Stimulated activated CD8-positive, alpha-beta memory T cell treated with anti-CD3 and anti-CD28 coated beads, Interleukin-15, amount 100 ng/mL, for 48 hours (primary cell): ENCODE measurements around the gene GPC6.
A peak's percentile ranks its signal among the peaks of the same experiment; 100 is the strongest.

Source experiments
- DNase-seq, 2 donors: peaks; one replicate each; pipeline ENCODE4 v3.0.0-alpha.2; 2020; ENCODE audit warnings: low read depth in 2 of 2

Gene GPC6

DNA sequence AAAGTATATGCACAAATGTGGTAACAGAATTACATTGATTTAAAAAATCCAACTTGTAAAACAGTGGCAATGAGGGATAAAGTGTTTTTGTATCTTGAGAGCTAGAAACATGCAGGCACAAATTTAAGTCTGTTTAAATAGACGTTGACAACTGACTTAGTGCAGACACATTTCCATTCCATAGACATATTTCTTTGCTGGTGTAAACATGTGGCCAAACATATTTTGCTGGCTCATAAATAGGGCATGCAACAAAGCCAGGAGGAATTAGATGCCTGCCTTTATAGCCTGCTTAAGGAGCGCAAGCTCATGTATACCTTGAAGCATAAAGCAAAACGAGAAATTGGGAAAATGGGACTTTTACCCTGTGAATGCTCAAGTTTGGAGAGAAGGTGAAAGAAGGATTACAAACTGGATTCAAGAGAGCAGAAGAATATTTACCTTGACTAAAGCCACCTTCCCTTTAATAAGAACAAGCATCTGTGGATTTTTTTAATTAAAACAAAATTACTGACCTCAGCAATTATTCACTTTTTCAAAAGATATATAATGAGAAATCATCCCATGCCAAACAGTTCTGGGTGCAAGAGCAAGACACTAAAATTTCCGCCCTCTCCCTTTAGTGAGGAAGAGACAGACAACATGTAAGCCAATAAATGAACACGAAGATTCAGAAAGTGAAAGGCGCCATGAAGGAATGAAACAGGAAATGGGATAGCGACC lies 1181.9 kb downstream of the GPC6 start:
- no peak for DNase-seq

DNA sequence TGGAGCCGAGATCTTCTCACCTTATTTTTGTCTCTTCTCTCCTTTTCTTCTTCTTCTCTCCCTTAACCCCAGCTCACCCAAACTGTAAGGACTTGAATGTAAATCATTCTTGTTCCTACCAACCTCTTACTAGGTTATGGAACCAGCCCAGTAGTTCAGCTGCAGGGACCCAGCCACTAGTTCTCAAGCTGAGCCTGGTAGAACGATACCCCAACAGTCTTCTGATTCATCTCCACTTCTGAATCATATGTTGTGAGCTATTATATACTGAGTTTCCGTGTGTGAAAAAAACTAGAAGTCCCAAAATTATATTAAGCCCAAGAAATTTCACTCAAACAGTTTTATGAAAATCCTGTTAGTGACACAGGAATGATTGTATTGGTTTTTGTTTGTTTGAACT lies 1185.1 kb downstream of the GPC6 start:
- no peak for DNase-seq

DNA sequence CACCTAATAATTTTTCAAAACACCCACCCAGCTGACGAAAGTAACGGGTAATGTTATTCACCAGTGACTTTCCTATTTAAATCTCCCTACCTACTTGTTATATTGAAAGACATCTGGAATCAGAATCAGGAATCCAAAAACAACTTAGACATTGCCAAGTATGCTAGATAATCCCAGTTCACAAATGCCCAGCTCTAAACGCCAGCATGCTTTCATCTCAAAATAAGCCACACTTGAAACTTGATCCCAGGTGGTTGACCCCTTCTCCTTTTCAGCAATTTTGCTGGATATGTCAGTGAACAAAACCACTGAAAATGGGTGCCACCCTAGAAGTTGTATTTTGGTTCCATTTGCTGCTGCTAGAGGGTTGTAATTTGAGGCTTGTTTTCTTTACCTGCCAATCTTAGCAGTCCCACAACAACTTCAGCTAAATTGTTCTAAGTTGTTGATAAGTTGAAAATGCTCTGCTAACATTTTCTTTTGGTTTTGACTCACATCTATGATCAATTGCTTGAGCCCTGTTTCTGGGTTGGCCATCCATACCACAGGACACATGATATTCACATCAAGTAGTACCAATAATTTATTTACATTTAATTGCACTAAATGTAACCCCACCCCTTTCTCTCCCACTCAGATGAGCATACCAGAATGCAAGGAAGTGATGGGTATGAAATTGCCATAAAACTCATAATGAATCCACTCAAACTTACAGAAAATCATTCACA lies 1186.4 kb downstream of the GPC6 start:
- DNase-seq: no peak

DNA sequence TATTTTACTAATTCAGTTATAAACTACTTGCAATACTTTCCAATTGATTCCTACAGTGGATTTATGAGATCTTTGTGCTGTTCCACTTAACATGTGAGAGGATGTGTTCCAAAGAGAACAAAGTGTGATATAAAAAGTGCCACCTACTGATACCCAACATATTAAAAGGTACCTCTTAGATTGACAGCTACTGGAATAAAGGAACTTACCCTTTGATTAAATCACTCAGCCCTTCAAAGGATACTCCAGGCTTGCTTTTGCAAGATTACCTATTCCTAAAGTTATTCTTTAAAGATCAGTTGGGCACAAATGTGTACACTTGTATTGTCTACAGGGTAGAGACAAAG lies 1187.0 kb downstream of the GPC6 start:
- no peak for DNase-seq

DNA sequence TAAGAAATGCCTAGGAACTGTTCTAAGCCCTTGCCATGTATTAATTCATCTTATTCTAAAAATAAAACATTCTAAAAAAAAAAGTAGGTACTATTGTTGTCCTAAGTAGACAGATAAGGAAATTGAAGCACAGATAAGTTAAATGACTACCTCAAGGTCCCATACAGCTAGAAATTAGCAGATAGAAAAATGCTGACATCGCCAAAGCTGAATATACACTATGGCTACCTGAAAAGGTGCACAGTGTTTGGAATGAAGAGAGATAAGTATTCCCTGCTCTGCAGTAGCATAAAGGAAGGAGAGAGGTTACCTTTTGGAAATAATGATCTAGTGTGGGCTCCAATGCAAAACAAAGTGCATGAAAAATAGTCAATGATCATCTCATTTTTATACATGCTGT lies 1187.5 kb downstream of the GPC6 start:
- no peak for DNase-seq

DNA sequence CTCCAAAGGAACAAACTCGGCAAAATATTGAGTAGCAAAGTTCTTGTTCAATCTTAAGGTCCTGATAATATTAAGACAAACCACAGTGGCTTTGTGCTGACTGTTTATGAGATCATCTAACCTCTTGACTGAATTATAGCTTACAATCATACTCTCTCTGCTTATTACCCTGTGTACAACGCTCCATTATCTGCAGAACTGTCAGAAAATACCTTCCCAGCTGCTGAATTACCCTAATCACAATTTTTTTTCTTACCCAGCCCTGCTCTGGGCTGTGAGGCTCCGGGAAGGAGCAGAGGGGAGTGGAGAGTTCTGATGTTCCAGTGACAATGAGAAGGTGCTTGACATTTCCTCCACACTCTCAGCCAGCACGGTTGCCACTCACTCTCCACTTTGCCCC lies 1188.1 kb downstream of the GPC6 start:
- DNase-seq: no peak

DNA sequence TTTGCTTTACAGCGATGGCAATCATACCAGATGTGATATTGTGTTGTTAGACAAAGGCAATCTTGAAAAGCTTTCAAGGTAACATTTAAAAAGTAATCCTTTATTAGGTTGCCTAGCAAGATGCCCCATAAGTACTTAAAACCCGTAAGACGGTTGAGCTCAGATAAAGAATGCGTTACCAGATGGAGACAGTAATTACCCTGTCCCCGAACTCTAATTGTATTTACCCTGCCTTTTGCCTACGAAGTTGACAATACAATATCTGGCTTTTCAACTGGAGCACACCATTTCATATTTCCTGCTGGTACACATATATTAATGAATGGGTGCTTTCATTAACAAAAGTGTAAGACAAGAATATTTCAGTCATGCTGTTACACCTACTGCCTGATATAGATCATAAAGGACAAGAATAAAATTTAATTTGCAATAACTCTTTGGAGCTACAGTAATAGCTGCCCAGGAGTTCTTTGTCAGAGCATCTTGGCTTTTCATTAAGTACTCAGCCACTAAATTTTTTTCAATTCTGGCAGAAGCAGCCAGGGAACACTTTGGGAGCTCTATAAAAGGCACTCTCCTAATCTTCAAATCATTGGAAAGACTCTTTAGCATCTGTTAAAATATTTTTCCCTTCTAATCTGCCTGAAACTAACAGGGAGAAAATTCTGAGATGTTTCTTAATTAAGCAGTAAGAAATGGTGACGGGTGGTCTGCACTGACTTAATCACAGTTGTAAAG lies 1189.1 kb downstream of the GPC6 start:
- no peak for DNase-seq

DNA sequence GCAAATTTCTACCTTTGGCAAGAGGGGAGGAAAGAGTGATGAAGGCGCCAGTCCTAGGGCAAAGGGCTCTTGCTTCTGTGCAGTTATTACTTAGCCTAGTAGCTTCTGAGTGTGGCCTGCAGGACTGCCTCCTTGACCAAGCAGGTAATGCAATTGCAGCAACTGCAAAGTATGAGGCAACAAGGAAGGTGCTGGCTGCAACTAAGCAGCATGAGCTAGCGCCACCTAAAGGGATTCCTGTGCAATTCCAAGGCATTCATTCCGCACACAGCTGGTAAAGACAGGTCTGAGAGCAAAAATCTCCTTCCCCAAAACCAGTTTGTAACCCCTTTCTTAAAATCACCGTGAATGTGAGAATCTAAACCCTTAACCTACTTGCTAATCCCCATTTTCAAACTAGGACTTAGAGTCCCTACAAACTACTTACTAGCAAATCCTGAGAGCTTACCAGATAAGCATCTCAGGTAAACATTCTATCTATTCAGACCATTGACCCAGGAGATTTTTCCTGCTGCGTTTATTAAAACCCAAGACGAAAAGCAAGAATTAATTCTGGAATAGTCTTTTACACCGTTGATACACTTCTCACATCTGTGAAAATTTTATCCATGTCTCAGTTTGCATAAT lies 1190.0 kb downstream of the GPC6 start:
- no peak for DNase-seq

DNA sequence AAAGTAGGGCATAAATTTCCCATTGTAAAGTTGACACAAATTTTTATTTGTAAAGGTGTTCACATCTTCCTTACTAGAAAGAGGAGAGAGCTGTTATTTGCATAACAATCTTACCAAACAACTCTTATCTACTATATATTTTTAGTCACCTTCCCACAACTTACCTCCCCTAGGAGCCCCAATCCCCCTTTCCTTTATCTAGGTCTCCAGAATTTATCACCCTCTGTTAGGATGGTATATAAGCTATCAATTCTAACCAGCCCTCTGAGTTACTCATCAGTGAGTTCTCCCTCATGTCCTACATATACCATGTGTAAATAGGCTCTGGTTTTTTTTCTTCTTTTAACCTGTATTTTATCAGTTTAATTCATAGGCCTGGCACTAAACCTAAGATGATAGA lies 1190.7 kb downstream of the GPC6 start:
- DNase-seq: no peak

DNA sequence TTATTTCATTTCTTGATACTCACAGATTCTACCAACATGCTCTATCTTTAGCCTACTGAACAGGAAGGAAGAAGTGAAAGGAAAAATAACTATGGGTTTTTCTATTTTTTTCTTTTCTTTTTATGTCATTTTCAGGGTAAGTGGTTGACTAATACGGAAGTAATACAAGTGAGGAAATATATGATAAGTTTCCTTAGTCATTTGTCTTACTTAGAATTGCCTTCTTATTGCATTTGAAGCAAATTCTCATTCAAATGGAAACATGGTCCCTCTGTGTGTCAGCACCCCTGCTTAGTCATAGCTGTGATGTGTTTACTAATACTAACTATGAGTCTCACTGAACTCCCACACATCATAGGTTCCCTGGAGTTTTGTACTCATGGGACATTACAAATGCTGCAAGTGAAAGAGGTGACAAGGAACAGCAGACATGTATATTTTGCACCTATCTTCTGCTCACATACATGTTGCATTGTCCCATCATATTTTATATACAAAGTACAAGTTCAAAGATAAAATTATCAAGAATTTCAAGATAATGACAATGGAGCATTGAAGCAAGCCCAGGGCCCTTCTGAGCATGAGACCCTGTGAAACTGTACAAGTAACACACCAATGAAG lies 1192.8 kb downstream of the GPC6 start:
- DNase-seq: peak in 1 of 2 donors; percentile 32

DNA sequence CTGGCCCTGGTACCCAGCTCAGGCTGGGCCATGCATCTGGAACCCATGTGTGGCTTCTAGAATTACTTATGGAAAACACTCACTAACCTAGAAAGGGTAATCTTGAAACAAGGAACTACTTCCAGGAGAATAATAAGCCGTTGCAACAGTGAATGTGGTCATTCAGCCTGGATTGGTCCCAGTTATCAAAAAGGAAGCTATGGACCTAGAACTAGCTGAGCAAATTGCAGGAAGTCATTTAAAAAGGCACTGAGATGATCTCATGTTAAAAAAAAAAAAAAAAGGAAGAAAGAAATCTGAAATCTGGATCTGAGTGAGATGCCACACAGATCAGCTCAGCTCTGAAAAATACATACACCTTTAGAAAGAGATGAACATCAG lies 1193.3 kb downstream of the GPC6 start:
- DNase-seq: no peak

DNA sequence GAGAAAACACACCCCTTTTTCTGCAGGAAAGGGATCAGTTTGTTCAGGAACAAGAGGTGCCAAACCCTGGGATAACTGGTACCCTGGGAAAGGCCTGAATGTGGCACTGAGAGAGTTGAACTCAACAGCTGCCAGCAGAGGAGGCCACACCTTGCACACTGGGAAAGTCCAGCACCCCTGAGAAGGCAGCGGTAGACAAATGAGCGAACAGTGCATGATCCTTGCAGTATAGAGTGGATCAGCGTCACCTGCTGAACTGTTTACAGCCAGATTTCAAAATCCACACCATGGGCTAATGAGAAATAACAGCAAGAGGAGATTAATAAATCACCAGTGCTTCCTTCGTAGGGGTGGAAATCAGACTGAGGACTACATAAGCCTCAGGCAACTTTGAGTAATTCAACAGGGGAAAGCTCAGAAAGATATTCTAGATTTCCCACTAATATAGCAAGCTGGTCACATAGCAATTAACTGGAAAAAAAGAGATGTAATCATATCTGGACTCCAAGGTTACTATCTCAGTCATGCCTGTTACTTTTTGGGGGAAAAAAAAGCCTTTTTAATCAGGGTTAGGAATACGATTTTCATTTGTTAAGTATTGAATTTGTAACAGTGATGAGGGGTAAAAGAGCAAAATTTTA lies 1200.8 kb downstream of the GPC6 start:
- DNase-seq: no peak

DNA sequence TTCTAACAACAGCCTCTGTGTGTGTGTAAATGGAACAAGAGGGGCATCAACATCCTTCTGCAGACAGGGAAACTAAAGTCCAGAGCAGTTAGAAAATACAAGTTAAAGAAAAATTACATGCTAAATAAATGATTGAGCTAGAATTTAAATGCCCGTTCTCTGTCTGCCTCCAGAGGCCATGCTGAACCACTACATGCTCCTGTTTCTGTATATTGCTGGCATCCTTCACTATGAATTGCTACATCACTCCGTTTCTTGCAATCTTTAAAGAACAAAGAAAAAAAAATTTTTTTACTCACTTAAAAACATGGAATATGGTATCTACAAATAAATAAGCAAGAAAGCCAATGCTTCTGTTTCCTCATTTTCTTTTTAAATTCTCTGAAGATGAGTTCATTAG lies 1205.0 kb downstream of the GPC6 start:
- DNase-seq: no peak

DNA sequence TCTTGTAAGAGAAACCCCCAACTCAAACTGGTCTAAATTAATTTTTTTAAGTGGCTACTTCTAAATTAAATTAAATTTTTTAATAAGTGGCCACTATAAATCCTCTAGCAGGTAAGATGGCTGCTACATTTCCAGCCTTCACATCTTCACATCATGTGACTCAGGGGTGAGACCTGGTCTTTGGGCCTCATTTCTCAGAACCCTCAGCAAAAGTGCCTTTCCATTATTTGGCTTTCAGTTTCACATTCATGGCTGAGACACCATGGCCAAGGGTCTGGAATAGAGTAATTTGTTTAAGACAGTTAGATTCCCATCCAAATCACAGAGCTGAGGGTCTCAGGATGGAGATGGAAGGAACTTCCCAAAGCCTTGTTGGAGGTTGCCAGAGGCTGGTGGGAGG lies 1205.4 kb downstream of the GPC6 start:
- DNase-seq: no peak

DNA sequence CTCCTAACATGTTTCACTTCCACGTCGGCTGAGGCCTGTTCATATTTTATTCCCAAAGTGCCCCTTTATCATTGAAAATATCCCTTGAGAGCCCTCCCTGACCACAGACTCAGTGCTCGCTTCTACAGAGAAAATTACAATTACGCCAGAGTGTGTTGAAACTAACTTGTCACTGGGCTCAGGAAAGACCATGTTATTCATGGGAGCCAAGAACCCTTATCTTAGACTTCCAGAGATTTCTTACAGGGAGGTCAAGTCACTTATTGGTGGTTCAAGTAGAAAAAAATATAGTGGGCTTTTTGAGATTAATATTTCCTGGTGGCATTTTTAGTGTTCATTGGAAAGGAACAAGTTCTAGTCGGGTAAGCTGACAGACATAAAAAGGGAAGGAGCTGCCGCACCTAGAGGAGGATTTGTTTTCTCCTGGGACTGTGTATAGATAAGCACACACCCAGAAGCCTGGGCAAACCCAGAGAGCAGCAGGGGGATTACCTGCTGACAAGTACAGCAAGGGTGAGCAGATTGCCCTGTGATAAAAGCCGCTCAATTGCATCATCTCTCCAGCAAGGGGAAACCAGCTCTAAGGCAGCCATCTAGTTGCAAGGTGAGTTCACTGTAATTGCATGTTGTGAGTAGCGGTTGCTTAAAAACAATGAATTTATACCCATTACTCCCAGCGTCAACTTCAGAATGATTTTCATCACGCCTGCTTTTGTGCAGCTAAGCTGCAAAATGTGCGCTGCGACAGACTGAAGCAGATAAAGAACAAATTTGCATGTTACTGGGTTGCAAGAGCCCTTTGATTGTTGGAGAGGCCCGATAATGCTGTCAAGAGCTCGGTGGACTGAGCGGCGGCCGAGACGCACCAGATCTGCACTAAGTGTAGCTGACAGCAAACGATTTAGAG lies 1206.7 kb downstream of the GPC6 start:
- peak in 1 of 2 donors; percentile 11 for DNase-seq

DNA sequence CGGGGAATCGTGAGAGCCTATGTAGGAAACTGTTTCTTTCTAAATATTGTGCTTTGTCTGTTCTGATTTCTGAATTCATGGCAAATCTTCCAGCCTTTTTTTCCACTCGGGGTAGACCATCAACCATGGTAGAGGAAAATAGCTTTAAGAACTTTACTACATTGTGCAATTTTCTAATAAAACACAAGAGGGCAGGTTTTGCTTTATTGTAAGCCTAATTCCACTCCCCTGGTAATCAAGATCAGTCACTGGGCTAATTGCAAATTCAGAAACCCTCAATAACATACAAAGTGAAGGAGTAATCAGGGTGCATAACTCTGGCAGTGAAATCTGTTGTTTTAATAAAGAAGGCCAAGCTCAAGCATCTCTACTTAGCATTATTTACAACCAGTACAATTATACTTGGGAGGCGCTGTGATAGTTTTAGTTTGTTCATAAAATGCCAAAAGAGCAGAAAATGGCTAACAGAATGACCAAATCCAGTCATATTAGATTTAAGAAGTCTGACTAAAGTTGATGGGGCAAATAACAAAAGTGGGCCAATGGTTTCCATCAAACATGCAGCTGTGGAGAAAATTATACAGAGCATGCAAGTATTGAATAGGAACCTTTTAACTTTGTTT lies 1209.1 kb downstream of the GPC6 start:
- DNase-seq: no peak

DNA sequence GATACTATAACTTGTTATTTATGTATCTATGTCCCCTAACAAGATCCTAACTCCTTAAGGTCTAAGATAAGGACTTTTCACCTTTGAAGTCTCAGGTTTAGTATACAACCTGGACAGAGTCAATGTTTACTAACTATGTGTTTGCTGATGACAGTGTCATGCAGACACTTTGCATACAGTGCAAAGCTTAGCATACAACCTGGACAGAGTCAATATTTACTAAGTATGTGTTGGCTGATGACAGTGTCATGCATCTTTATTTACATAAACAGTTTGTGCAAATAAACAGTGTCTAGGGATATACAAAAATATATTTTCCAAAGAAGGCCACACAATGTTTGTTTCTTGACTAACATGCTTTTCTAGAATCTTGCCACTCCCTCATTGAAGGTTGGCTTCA lies 1218.2 kb downstream of the GPC6 start:
- no peak for DNase-seq

DNA sequence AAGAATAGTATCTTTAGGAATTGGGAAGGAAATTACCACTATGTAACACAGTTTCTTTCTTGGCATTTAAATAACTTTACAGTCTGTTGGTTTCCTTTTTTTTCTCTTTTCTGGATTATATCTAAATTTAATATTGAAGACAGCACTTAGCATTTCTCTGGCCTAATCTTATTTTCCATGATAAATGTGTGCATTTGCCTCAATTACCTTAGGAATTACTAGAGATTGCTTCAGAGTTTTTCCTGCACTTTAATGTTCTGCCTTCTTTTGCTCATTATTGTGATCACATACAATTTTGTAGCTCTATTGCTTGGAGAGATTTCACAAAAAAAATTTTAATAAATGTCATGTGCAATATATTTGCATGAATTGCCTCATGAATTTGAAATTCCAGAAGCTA lies 1227.7 kb downstream of the GPC6 start:
- DNase-seq: no peak

DNA sequence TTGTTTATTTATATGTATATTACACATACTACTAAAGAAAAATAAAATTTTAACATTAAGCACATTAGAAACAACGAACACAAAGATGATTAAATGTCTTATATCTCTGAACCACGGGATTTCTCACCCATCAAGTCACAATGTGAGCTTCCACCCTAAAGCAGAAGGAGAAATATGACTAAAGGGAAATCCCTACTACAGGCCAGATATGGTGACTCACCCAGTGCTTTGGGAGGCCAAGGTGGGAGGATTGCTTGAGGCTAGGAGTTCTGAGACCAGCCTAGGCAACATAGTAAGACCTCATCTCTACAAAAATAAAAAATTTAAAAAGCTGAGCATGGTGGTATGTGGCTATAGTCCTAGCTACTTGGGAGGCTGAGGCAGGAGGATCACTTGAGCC lies 1228.3 kb downstream of the GPC6 start:
- DNase-seq: no peak

DNA sequence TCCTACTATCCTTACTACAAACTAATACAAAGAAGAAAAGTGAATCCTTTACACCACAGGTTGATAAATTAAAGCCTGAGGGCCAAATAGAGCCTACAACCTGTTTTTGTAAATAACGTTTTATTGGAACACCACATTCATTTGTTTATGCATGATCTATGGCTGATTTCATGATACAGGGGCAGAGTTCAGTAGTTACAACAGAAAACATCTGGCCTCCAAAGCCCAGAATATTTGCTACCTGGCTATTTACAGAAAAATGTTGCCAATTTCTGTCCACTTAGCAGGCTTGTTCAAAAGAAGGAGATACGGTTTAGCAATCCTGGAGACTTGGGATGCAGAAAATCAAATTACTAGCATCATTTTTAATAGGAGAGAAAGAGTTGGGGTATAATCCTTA lies 1228.8 kb downstream of the GPC6 start:
- no peak for DNase-seq
